ENCODE results near the gene CTLA4.
A peak's percentile ranks its signal among the peaks of the same experiment; 100 is the strongest.

Gene CTLA4

GRCh38 chr2:203893401-203893800, 25.8 kb downstream of the CTLA4 start:
- DNase-seq = no peak

- no peak for DNase-seq
Measured at GRCh38 chr2:203893840-203894239, 26.3 kb downstream of the CTLA4 start.

- DNase-seq = no peak
Measured at GRCh38 chr2:203894262-203894661, 26.7 kb downstream of the CTLA4 start.

GRCh38 chr2:203897544-203897943, 30.0 kb downstream of the CTLA4 start:
- DNase-seq = no peak

GRCh38 chr2:203898657-203899056, 31.1 kb downstream of the CTLA4 start:
- no peak for DNase-seq

- DNase-seq = no peak
Measured at GRCh38 chr2:203900253-203900652, 32.7 kb downstream of the CTLA4 start.

GRCh38 chr2:203904022-203904421, 36.5 kb downstream of the CTLA4 start:
- no peak for DNase-seq

GRCh38 chr2:203905656-203906055, 38.1 kb downstream of the CTLA4 start:
- DNase-seq = no peak

- no peak for DNase-seq
Measured at GRCh38 chr2:203908066-203908796, 40.7 kb downstream of the CTLA4 start.

- no peak for DNase-seq
Measured at GRCh38 chr2:203908797-203909185, 41.2 kb downstream of the CTLA4 start.

- peak; percentile 22 for DNase-seq
Measured at GRCh38 chr2:203909261-203909967, 41.8 kb downstream of the CTLA4 start.

- no peak for DNase-seq
Measured at GRCh38 chr2:203909974-203910373, 42.4 kb downstream of the CTLA4 start.

- no peak for DNase-seq
Measured at GRCh38 chr2:203913947-203914346, 46.4 kb downstream of the CTLA4 start.

GRCh38 chr2:203914546-203915182, 47.1 kb downstream of the CTLA4 start:
- DNase-seq = no peak

GRCh38 chr2:203915256-203915655, 47.7 kb downstream of the CTLA4 start:
- DNase-seq = no peak

- no peak for DNase-seq
Measured at GRCh38 chr2:203916756-203917155, 49.2 kb downstream of the CTLA4 start.

- no peak for DNase-seq
Measured at GRCh38 chr2:203918264-203918663, 50.7 kb downstream of the CTLA4 start.

- no peak for DNase-seq
Measured at GRCh38 chr2:203918839-203919238, 51.3 kb downstream of the CTLA4 start.

Measured in NCI-H345 (cell line).